H1 (cell line): ENCODE data around the gene DYNC1LI1. TPM values are rescaled to one million over a fixed set of nuclear protein-coding genes. Genes with fewer than 3 reads are reported as not detected.

Experiments used
- CTCF ChIA-PET: fragments of 300-600 bp; sonication (Branson Sonifier 250); formaldehyde crosslinking; loops from one replicate; lab custom pipeline; 2021; ENCODE audit not compliant: partially characterized antibody; lab: Charles Lee
- POLR2A ChIA-PET: fragments of 300-600 bp; sonication (Branson Sonifier 250); formaldehyde crosslinking; loops from one replicate; lab custom pipeline; 2021; ENCODE audit warnings: inconsistent platforms; ENCODE audit not compliant: partially characterized antibody; lab: Charles Lee
- DNase-seq, 2 experiments: peaks; one replicate each; pipeline versions ENCODE4 v3.0.0 to v3.0.0-alpha.2; 2010 to 2022; ENCODE audit warnings: low spot score in 2 of 2, low read depth in 1 of 2, mixed read lengths in 1 of 2
- FAIRE-seq: peaks from 2 replicates; lab custom pipeline; 2011; peaks lifted over from hg19 to GRCh38; lab: Jason Lieb, UNC
- H2AFZ ChIP-seq: 2 replicates; pipeline ENCODE4 v1.8.1; 2012; ENCODE audit warnings: low read length, inconsistent platforms
- H2AK5ac ChIP-seq: 2 replicates; pipeline ENCODE4 v1.6.1; 2013; ENCODE audit warnings: low read depth, low read length
- H2BK120ac ChIP-seq: replicated peaks from 2 replicates; pipeline ENCODE3; 2013; ENCODE audit warnings: low read depth, low read length, inconsistent platforms
- H2BK12ac ChIP-seq: 2 replicates; pipeline ENCODE4 v1.6.1; 2013; ENCODE audit warnings: low read depth, low read length
- H2BK15ac ChIP-seq: 2 replicates; pipeline ENCODE4 v1.6.1; 2013; ENCODE audit warnings: low read length
- H2BK20ac ChIP-seq: 2 replicates; pipeline ENCODE4 v1.6.1; 2013; ENCODE audit warnings: low read length
- H2BK5ac ChIP-seq: 2 replicates; pipeline ENCODE4 v1.6.1; 2013; ENCODE audit warnings: low read depth, low read length
- H3K14ac ChIP-seq: 2 replicates; pipeline ENCODE4 v1.6.1; 2013; ENCODE audit warnings: inconsistent platforms; ENCODE audit not compliant: insufficient read length
- H3K18ac ChIP-seq: 2 replicates; pipeline ENCODE4 v1.6.1; 2013; ENCODE audit warnings: low read length; ENCODE audit errors: extremely low read depth
- H3K23ac ChIP-seq: 2 replicates; pipeline ENCODE4 v1.6.1; 2013; ENCODE audit warnings: inconsistent platforms; ENCODE audit not compliant: insufficient read length
- H3K23me2 ChIP-seq: 2 replicates; pipeline ENCODE4 v1.6.1; 2013; ENCODE audit warnings: low read depth, low read length
- H3K27ac ChIP-seq: 2 replicates; pipeline ENCODE4 v1.6.1; 2011; ENCODE audit warnings: low read depth, low read length, inconsistent platforms
- H3K27me3 ChIP-seq, 4 experiments: replicated peaks in 1 of 4; 1 replicate in 1 of 4; 2 replicates in 3 of 4; pipeline versions ENCODE4 v1.6.1 to v1.8.1; 2011 to 2013; ENCODE audit warnings: low read length in 3 of 4, mild to moderate bottlenecking in 3 of 4, inconsistent platforms in 2 of 4, mixed read lengths in 2 of 4, moderate library complexity in 1 of 4; ENCODE audit not compliant: control insufficient read depth in 3 of 4, insufficient read depth in 3 of 4; ENCODE audit errors: extremely low read depth in 1 of 4
- H3K36me3 ChIP-seq, 4 experiments: 2 replicates each; pipeline versions ENCODE4 v1.6.1 to v1.8.1; 2011 to 2013; ENCODE audit warnings: mild to moderate bottlenecking in 4 of 4, low read length in 3 of 4, moderate library complexity in 2 of 4, control low read depth in 1 of 4, inconsistent platforms in 1 of 4; ENCODE audit not compliant: insufficient read depth in 4 of 4, control insufficient read depth in 2 of 4
- H3K4ac ChIP-seq: replicated peaks from 2 replicates; pipeline ENCODE3; 2013; ENCODE audit warnings: low read length, low read depth, mixed read lengths, inconsistent platforms; ENCODE audit not compliant: insufficient read length
- H3K4me1 ChIP-seq, 4 experiments: replicated peaks in 1 of 4; 1 replicate in 1 of 4; 2 replicates in 3 of 4; pipeline versions ENCODE4 v1.6.1 to v1.8.1; 2011 to 2013; ENCODE audit warnings: low read length in 3 of 4, inconsistent platforms in 2 of 4, mixed read lengths in 1 of 4; ENCODE audit not compliant: insufficient read depth in 4 of 4, control insufficient read depth in 3 of 4
- H3K4me2 ChIP-seq, 2 experiments: 2 replicates each; pipeline versions ENCODE4 v1.6.1 to v1.8.1; 2011 to 2013; ENCODE audit warnings: low read depth in 2 of 2, low read length in 2 of 2, control low read depth in 1 of 2, inconsistent platforms in 1 of 2, mild to moderate bottlenecking in 1 of 2; ENCODE audit not compliant: insufficient read depth in 1 of 2
- H3K4me3 ChIP-seq, 4 experiments: fragments of 200-600, 300-600 bp in 1 of 4; sonication (generic), shearing (Covaris generic), sonication (Bioruptor Twin) in 1 of 4; 2 replicates each; pipeline versions ENCODE4 v1.5.1 to v1.8.1; 2011 to 2016; ENCODE audit warnings: low read length in 4 of 4, low read depth in 3 of 4, control low read depth in 2 of 4, inconsistent platforms in 2 of 4, mild to moderate bottlenecking in 2 of 4, mixed read lengths in 1 of 4, moderate library complexity in 1 of 4; ENCODE audit not compliant: insufficient read depth in 2 of 4; ENCODE audit errors: extremely low read depth in 1 of 4
- H3K56ac ChIP-seq: replicated peaks from 2 replicates; pipeline ENCODE3; 2013; ENCODE audit warnings: low read depth, mild to moderate bottlenecking, mixed read lengths, low read length, inconsistent platforms; ENCODE audit not compliant: insufficient read length
- H3K79me1 ChIP-seq: 2 replicates; pipeline ENCODE4 v1.6.1; 2013; ENCODE audit warnings: low read depth, low read length, control low read depth
- H3K79me2 ChIP-seq, 2 experiments: 2 replicates each; pipeline versions ENCODE4 v1.6.1 to v1.8.1; 2012 to 2013; ENCODE audit warnings: low read length in 2 of 2, mild to moderate bottlenecking in 2 of 2, inconsistent platforms in 1 of 2; ENCODE audit not compliant: insufficient read depth in 2 of 2, control insufficient read depth in 1 of 2
- H3K9ac ChIP-seq, 4 experiments: replicated peaks in 1 of 4; 1 replicate in 1 of 4; 2 replicates in 3 of 4; pipeline versions ENCODE4 v1.6.1 to v1.8.1; 2011 to 2013; ENCODE audit warnings: low read depth in 3 of 4, low read length in 3 of 4, control low read depth in 2 of 4, mild to moderate bottlenecking in 2 of 4, moderate library complexity in 2 of 4, inconsistent platforms in 1 of 4; ENCODE audit errors: extremely low read depth in 1 of 4
- H3K9me3 ChIP-seq, 2 experiments: 2 replicates each; pipeline versions ENCODE4 v1.6.1 to v1.8.1; 2012 to 2013; ENCODE audit warnings: mild to moderate bottlenecking in 2 of 2, moderate library complexity in 2 of 2, control low read depth in 1 of 2, inconsistent platforms in 1 of 2, low read depth in 1 of 2, low read length in 1 of 2, mixed read lengths in 1 of 2; ENCODE audit not compliant: insufficient read depth in 2 of 2
- H4K20me1 ChIP-seq, 2 experiments: replicated peaks in 1 of 2; 2 replicates each; pipeline versions ENCODE3 to v1.8.1; 2011 to 2013; ENCODE audit warnings: inconsistent platforms in 2 of 2, low read length in 2 of 2, mild to moderate bottlenecking in 1 of 2; ENCODE audit not compliant: insufficient read depth in 2 of 2, control insufficient read depth in 1 of 2
- H4K5ac ChIP-seq: 2 replicates; pipeline ENCODE4 v1.6.1; 2013; ENCODE audit warnings: low read length, low read depth, mixed read lengths, inconsistent platforms; ENCODE audit not compliant: insufficient read length
- H4K8ac ChIP-seq: 2 replicates; pipeline ENCODE4 v1.8.0; 2013; ENCODE audit warnings: mild to moderate bottlenecking, moderate library complexity, low read length, inconsistent platforms; ENCODE audit not compliant: insufficient read depth; ENCODE audit errors: extremely low read depth
- H4K91ac ChIP-seq: replicated peaks from 2 replicates; pipeline ENCODE3; 2013; ENCODE audit warnings: low read length, mixed read lengths, inconsistent platforms; ENCODE audit not compliant: insufficient read length
- ASH2L ChIP-seq: fragments of 200-600, 300-600 bp; sonication (generic); IDR thresholded peaks from one replicate; pipeline ENCODE4 v1.7.1; 2017; ENCODE audit warnings: low read length
- CEBPB ChIP-seq: IDR thresholded peaks from 2 replicates; pipeline ENCODE4 v1.6.1; 2012; ENCODE audit warnings: low read depth, low read length
- CTBP2 ChIP-seq: IDR thresholded peaks from 2 replicates; pipeline ENCODE4 v1.7.0; 2011; ENCODE audit warnings: borderline replicate concordance, mild to moderate bottlenecking, moderate library complexity, mixed read lengths, low read length; ENCODE audit not compliant: insufficient read depth, insufficient read length
- GABPA ChIP-seq: IDR thresholded peaks from 2 replicates; pipeline ENCODE4 v1.6.1; 2011; ENCODE audit warnings: mild to moderate bottlenecking, low read length, moderate library complexity, borderline replicate concordance; ENCODE audit not compliant: insufficient read depth
- HDAC2 ChIP-seq, 2 experiments: fragments of 300-600 bp in 1 of 2; sonication (generic) in 1 of 2; IDR thresholded peaks; 2 replicates each; pipeline ENCODE4 v1.6.1; 2011 to 2012; ENCODE audit warnings: low read depth in 2 of 2, low read length in 2 of 2, mild to moderate bottlenecking in 2 of 2, moderate library complexity in 2 of 2, borderline replicate concordance in 1 of 2, inconsistent platforms in 1 of 2
- POLR2AphosphoS5 ChIP-seq: IDR thresholded peaks from 2 replicates; pipeline ENCODE4 v1.6.1; 2011; ENCODE audit warnings: low read depth, low read length
- SUZ12 ChIP-seq: fragments of 200-600 bp; sonication (generic); IDR thresholded peaks from 2 replicates; pipeline ENCODE4 v1.6.1; 2012; ENCODE audit warnings: mild to moderate bottlenecking, inconsistent platforms, low read length, moderate library complexity, mixed read lengths
- TBP ChIP-seq: IDR thresholded peaks from 2 replicates; pipeline ENCODE4 v1.6.1; 2011; ENCODE audit warnings: low read depth, low read length, improper control_type of control experiment
- WGBS, 2 experiments: shearing (Covaris generic) in 1 of 2; methylation state at CpG; one replicate each; pipeline versions ENCODE4 v1.1.6 to v1.1.7; 2013 to 2015; ENCODE audit warnings: low lambda C conversion rate in 2 of 2, mixed read lengths in 2 of 2, inconsistent platforms in 1 of 2, low coverage in 1 of 2, missing lambda C conversion rate in 1 of 2; ENCODE audit not compliant: insufficient replicate concordance in 2 of 2, insufficient coverage in 1 of 2, insufficient read length in 1 of 2; ENCODE audit errors: extremely low coverage in 1 of 2, missing lambda C conversion rate in 1 of 2; 5-methylcytosine and 5-hydroxymethylcytosine counted together
- polyA plus RNA-seq, 7 experiments: library from polyadenylated mRNA; depleted of rRNA in 3 of 7; stranded (reverse) in 5 of 7; unstranded in 2 of 7; fragments of >200 nt in 5 of 7; fragments of 200-250 nt in 2 of 7; gene quantifications; 1 replicate in 5 of 7; 2 replicates in 1 of 7; 4 replicates in 1 of 7; pipeline versions ENCODE4 v1.2.1 to v1.2.3, GENCODE V29; 2011 to 2013; ENCODE audit warnings: missing spikeins in 2 of 7, mixed read lengths in 2 of 7
- total RNA-seq: library from RNA; stranded (reverse); fragmentation: NEBNext Ultra II Directional; extraction: Animal tissue kit (Norgen Biotek cat#: 25700); gene quantifications from 2 replicates; pipeline ENCODE4 v1.2.1, GENCODE V29; 2021

The DYNC1LI1 gene
- total and polyA plus RNA-seq, 2 of the 8 experiments (the other 6 are each of a cell fraction or from before 2014, with no cell fraction given) = 13.6 to 45.1 TPM

GRCh38 chr3:32592696-32593353 is 22.2 kb upstream of the DYNC1LI1 start:
- Histone ChIP-seq H3K4me2 (peak overlapping the region; percentile 51 to 56), H2BK12ac (peak overlapping the region; percentile 72; the same call in 1 of the 2 replicates), H4K91ac (no peak overlapping the region), H3K14ac (no peak overlapping the region), H3K4me1 (peaks cover 3 to 17% (median 11%) of the 10 kb centered on the region in 4 experiments; a peak in 6 of 7 replicates), H2AFZ (peak overlapping the region; percentile 94), H3K27ac (no peak overlapping the region), H3K18ac (peak overlapping the region; percentile 5; the same call in 1 of the 2 replicates), H3K4ac (no peak overlapping the region), H2BK120ac (no peak overlapping the region), H3K79me2 (no peaks in the 10 kb centered on the region), H2AK5ac (no peak overlapping the region), H2BK15ac (no peak overlapping the region; the same call in 1 of the 2 replicates), H4K20me1 (no peaks in the 10 kb centered on the region), H4K5ac (no peak overlapping the region), H3K9ac (no peak overlapping the region), H4K8ac (peak overlapping the region; percentile 60; the same call in 1 of the 2 replicates), H2BK20ac (peak overlapping the region; percentile 73), H2BK5ac (no peak overlapping the region), H3K23me2 (peaks cover 3% of the 10 kb centered on the region; the same call in 1 of the 2 replicates), H3K36me3 (no peaks in the 10 kb centered on the region), H3K23ac (no peak overlapping the region), H3K79me1 (no peaks in the 10 kb centered on the region), H3K4me3 (peak overlapping the region in 2 of 4 experiments; percentile 16 to 34; a peak in 2 of 8 replicates), H3K27me3 (no peaks in the 10 kb centered on the region; a peak in 2 of 7 replicates), H3K9me3 (no peaks in the 10 kb centered on the region), H3K56ac (no peak overlapping the region)
- 51% methylated on average over 28 of the region's 28 CpGs; no CpG with 5 or more reads in 1 of the 2 experiments for WGBS, 2 experiments
- POLR2A ChIA-PET = interaction anchor here (1.0 kb wide), 1 partner anchor 23 kb away, joined by 4 read pairs; the partner anchor contains the start of gene DYNC1LI1
- peak in 1 of 2 experiments; percentile 57 for DNase-seq
- TF ChIP-seq CTBP2 (no peak), GABPA (no peak), SUZ12 (no peak), HDAC2 (IDR thresholded peaks at IDR 0.05; ENCODE audit: borderline replicate concordance in 1 of 2, low read depth in 2 of 2, low read length in 2 of 2) (no peak), TBP (peak; percentile 38; the same call in 1 of the 2 replicates), ASH2L (peak; percentile 26), CEBPB (no peak), POLR2AphosphoS5 (no peak)
- CTCF ChIA-PET = interaction anchor here (0.6 to 1.8 kb wide), 3 partner anchors 13 to 132 kb away, joined by 3 to 4 read pairs (median 3); no protein-coding TSS in a partner anchor
- FAIRE-seq = no peak
